Naive thymus-derived CD8-positive, alpha-beta T cell (primary cell): Measurements from ENCODE around the gene DDAH2. TPM values are rescaled to one million over a fixed set of nuclear protein-coding genes. Genes with fewer than 3 reads are reported as not detected.

Experiments
- ATAC-seq, 2 donors: fragments of 150-1000 bp; cut with Tn5 transposase in 1 of 2; sonication (Bioruptor Pico), chemical (Tn5 transposase) in 1 of 2; 1 replicate in 1 of 2; 2 replicates in 1 of 2; pipeline ENCODE4 v1.10.0; 2021; ENCODE audit warnings: mild to moderate bottlenecking in 2 of 2, moderate library complexity in 2 of 2
- POLR2A ChIA-PET: fragments of 350-600 bp; sonication (Branson Sonifier 250); formaldehyde crosslinking; loops from one replicate; lab custom pipeline; 2021; ENCODE audit warnings: antibody characterized with exemption; lab: Charles Lee
- DNase-seq, 10 donors: peaks; one replicate each; pipeline versions ENCODE4 v3.0.0 to v3.0.0-alpha.2; 2020 to 2022
- H3K27ac Mint-ChIP-seq, 10 donors: one replicate each; pipeline ENCODE4 v1.8.0; 2020 to 2022; ENCODE audit warnings: mild to moderate bottlenecking in 10 of 10, mixed read lengths in 10 of 10, moderate library complexity in 4 of 10, inconsistent platforms in 1 of 10
- H3K27me3 Mint-ChIP-seq, 5 donors: one replicate each; pipeline ENCODE4 v1.8.0; 2021 to 2022; ENCODE audit warnings: mixed read lengths in 5 of 5
- H3K36me3 Mint-ChIP-seq, 3 donors: one replicate each; pipeline ENCODE4 v1.8.0; 2020 to 2022; ENCODE audit warnings: mixed read lengths in 3 of 3, mild to moderate bottlenecking in 2 of 3, inconsistent platforms in 1 of 3
- H3K4me1 Mint-ChIP-seq, 4 donors: one replicate each; pipeline ENCODE4 v1.8.0; 2021 to 2022; ENCODE audit warnings: mixed read lengths in 4 of 4
- H3K4me3 Mint-ChIP-seq, 10 donors: one replicate each; pipeline ENCODE4 v1.8.0; 2020 to 2022; ENCODE audit warnings: mild to moderate bottlenecking in 10 of 10, mixed read lengths in 10 of 10, moderate library complexity in 6 of 10, inconsistent platforms in 1 of 10
- H3K9me3 Mint-ChIP-seq, 9 donors: one replicate each; pipeline ENCODE4 v1.8.0; 2020 to 2022; ENCODE audit warnings: mixed read lengths in 9 of 9, mild to moderate bottlenecking in 3 of 9, inconsistent platforms in 1 of 9, moderate library complexity in 1 of 9
- polyA plus RNA-seq, 3 donors: library from polyadenylated mRNA; unstranded; fragments of 300-500 nt; fragmentation: Illumina TruSeq; gene quantifications; one replicate each; pipeline ENCODE4 v1.2.3, GENCODE V29; 2021
- total RNA-seq, 8 experiments: library from RNA in 2 of 8; stranded (reverse) in 2 of 8; gene quantifications; one replicate each; pipeline ENCODE4 v1.2.3 and lab custom pipeline; 2021 to 2026

Gene DDAH2
- total and polyA plus RNA-seq, 5 experiments from 2014 or later, result 3.1 to 14.7 (median 8.0) TPM

- Mint-ChIP-seq H3K4me1 (peaks cover 21 to 68% (median 62%) of the 10 kb centered on the region in 4 donors), H3K27ac (peak overlapping the region in 7 of 10 donors; percentile 12 to 88 (median 72)), H3K9me3 (no peaks in the 10 kb centered on the region), H3K4me3 (peak overlapping the region; percentile 44 to 97 (median 67)), H3K27me3 (no peaks in the 10 kb centered on the region), H3K36me3 (peaks cover 0 to 21% (median 5%) of the 10 kb centered on the region in 3 donors)
- ATAC-seq, result no peak
- DNase-seq, result no peak
- POLR2A ChIA-PET, result interaction anchor here (0.6 to 4.3 kb wide), 9 partner anchors 11 to 1582 kb away, joined by 3 to 24 read pairs (median 7); partner anchors contain the start of genes ABHD16A, HSPA1B, LSM2 and MSH5
These were observed 1.1 kb downstream of the DDAH2 start for GRCh38 chr6:31727717-31728671.

DNA sequence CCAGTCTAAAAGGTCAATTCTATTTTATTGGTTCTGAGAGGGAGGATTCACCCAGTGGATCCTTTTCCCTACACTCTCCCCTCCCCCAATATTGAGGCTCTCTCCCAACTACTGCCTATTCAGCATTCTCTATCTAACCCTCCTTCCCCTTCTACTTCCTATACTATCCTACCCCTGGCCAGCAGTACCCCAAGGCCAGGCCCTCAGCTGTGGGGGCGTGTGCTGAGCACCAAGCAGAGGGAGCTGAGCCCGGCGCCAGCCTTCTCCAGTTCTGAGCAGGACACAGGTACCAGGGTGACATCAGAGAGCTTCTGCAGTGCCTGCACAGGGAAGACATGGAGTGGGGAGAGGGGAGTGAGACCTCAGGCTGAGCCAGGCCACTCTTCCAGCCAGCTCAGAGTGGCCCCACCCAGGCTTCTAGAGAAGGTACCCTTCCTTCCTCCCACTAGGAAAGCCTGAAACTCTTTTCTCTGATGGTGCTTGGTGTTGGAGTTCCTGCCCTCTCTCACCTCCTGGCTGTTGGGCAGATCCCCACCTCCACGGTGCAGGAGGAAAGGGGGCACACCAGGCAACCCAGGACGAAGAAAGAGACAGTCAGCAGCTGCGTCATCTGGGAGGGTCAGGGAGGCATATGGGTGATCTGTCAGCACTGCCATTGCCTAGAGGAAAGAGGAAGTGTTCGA, 1.9 kb downstream of the DDAH2 start:
- H3K9me3 Mint-ChIP-seq, result no peaks in the 10 kb centered on the region
- DNase-seq (peak in 1 of 10 donors; percentile 43), ATAC-seq (peak in 1 of 2 donors; percentile 18)
- peak overlapping the region in 7 of 10 donors; percentile 12 to 88 (median 72) for H3K27ac Mint-ChIP-seq
- H3K27me3 Mint-ChIP-seq, result no peaks in the 10 kb centered on the region
- H3K4me1 Mint-ChIP-seq, result peaks cover 21 to 69% (median 62%) of the 10 kb centered on the region in 4 donors
- peaks cover 0 to 14% (median 3%) of the 10 kb centered on the region in 3 donors for H3K36me3 Mint-ChIP-seq
- POLR2A ChIA-PET, result interaction anchor here (0.5 to 4.3 kb wide), 6 partner anchors 12 to 103 kb away, joined by 3 to 24 read pairs (median 6); partner anchors contain the start of genes ABHD16A, LSM2 and MSH5
- peak overlapping the region; percentile 4 to 83 (median 52) for H3K4me3 Mint-ChIP-seq

DNA sequence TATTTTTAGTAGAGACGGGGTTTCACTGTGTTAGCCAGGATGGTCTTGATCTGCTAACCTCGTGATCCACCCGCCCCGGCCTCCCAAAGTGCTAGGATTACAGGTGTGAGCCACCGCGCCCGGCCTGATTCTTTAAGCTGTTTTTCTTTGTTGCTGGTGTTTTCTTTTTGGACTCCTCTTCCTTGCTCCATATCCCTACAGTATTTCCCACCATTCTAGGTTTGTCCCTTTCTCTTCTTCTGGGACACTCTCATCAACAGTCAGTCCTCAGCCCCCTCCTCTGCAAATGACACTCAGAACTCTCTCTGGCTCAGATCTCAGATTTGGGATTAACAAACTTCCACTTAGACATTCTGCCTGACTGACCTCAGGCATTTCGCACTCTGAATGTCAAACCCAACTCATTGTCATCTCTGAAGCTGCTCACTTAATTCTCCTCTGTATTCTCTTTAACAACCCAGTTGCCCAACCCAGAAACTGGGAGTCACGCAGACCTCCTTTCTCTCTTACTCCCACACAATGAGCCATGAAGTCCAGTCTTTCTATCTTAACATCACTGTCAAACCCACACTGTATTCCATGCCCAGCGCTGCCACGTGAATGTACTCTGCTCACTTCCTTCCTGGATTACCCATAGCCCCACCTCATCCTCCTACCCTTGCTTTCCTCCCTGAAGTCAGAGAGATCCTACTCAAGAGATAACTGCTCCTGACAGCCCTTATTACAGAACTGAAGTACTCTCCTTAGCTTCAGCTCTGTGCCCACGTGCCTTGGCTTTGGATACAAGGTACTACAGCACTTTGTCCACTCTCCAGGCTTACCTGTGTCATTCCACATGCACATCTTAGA, 3.4 kb downstream of the DDAH2 start:
- Mint-ChIP-seq H3K9me3 (no peaks in the 10 kb centered on the region), H3K4me1 (peaks cover 21 to 65% (median 58%) of the 10 kb centered on the region in 4 donors), H3K27ac (peak overlapping the region in 5 of 10 donors; percentile 3 to 87 (median 57)), H3K4me3 (peak overlapping the region in 1 of 10 donors; percentile 1), H3K27me3 (no peaks in the 10 kb centered on the region), H3K36me3 (peaks cover 0 to 3% (median 0%) of the 10 kb centered on the region in 3 donors)
- POLR2A ChIA-PET, result interaction anchor here (1.1 to 2.7 kb wide), 3 partner anchors 13 to 70 kb away, joined by 3 to 9 read pairs (median 4); partner anchors contain the start of genes ABHD16A and VARS1
- ATAC-seq (no peak), DNase-seq (no peak)

GRCh38 chr6:31723980-31724691, 5.0 kb downstream of the DDAH2 start:
- H3K27ac Mint-ChIP-seq, result peak overlapping the region in 6 of 10 donors; percentile 14 to 86 (median 44)
- POLR2A ChIA-PET, result interaction anchor here (1.2 to 2.1 kb wide), 3 partner anchors 12 to 21 kb away, joined by 3 to 7 read pairs (median 4); partner anchors contain the start of gene ABHD16A
- no peak for ATAC-seq

DNA sequence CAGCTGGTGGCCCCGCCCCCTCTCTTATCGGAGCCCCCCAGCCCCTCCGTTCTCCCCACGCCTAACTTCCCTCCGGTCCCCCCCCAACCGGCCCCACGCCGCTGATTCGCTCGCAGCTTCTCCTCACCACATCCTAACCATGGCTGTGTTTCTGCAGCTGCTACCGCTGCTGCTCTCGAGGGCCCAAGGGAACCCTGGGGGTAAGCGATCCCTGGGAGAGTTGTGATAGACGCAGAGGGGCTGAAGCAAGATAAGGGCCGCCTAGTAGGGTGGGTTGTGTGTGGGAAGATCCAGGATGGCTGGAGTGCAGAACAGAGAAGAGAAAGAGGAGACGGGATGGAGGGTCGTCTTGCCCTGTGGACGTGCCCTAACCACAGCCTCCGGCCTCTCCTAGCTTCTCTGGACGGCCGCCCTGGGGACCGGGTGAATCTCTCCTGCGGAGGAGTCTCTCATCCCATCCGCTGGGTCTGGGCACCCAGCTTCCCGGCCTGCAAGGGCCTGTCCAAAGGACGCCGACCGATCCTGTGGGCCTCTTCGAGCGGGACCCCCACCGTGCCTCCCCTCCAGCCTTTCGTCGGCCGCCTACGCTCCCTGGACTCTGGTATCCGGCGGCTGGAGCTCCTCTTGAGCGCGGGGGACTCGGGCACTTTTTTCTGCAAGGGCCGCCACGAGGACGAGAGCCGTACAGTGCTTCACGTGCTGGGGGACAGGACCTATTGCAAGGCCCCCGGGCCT, 5.7 kb downstream of the DDAH2 start, which contains the start of gene MPIG6B:
MPIG6B (plus strand) TSS at position 129 of the 735 bp plus-strand sequence; CDS start at position 140, 11 bp downstream.
- Mint-ChIP-seq H3K4me3 (peak within 1 kb of the TSS in 8 of 10 donors; percentile 47 to 73 (median 52)), H3K27ac (peak within 1 kb of the TSS in 9 of 10 donors; percentile 40 to 92 (median 68)), H3K36me3 (no peaks in the 10 kb centered on the region), H3K4me1 (peaks cover 18 to 43% (median 40%) of the 10 kb centered on the region in 4 donors), H3K9me3 (no peaks in the 10 kb centered on the region), H3K27me3 (no peaks in the 10 kb centered on the region)
- DNase-seq (peak in 1 of 10 donors; percentile 30), ATAC-seq (peak; percentile 66 to 67)
- POLR2A ChIA-PET, result interaction anchor here (0.6 to 2.1 kb wide), 8 partner anchors 8 to 220 kb away, joined by 3 to 7 read pairs (median 4); partner anchors contain the start of genes ABHD16A and LY6G6D

More at GRCh38 chr6:31723980-31724691, 5.0 kb downstream of the DDAH2 start:
- Mint-ChIP-seq H3K4me1 (peaks cover 18 to 50% (median 47%) of the 10 kb centered on the region in 4 donors), H3K9me3 (no peaks in the 10 kb centered on the region), H3K36me3 (no peaks in the 10 kb centered on the region), H3K27me3 (no peaks in the 10 kb centered on the region), H3K4me3 (peak overlapping the region in 6 of 10 donors; percentile 35 to 60 (median 48))
- DNase-seq, result no peak

DNA sequence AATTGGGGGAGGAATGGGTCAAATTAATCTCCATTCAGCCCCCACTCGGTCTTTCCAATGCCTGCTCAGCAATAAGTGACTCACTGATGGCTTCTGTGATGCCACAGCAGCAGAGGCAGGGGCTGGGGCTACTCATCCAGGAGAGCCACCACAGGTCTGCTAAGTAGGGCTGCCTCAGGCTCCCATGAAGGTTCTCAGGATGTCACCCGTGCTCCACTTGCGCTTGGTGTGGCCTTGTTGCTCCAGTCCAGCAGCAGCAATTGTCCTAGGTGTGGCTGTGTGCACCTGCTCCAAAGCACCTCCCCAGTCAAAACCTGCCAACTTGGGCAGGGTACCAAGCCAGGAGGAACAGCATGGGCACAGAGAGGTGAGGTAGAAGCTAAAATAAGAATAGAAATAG, 6.9 kb downstream of the DDAH2 start:
- no peak for ATAC-seq
- POLR2A ChIA-PET, result interaction anchor here (0.6 to 0.7 kb wide), 2 partner anchors 69 to 101 kb away, joined by 3 to 5 read pairs; no protein-coding TSS in a partner anchor
- H3K27ac Mint-ChIP-seq, result peak overlapping the region in 2 of 10 donors; percentile 7 to 63

GRCh38 chr6:31721351-31722020, 7.6 kb downstream of the DDAH2 start, which contains the start of gene LY6G6C:
Gene LY6G6C (minus strand): TSS chr6:31721746. CDS start chr6:31721679, 67 bp downstream.
- DNase-seq (no peak), ATAC-seq (no peak)
- H3K36me3 Mint-ChIP-seq, result no peaks in the 10 kb centered on the region
- no peaks in the 10 kb centered on the region for H3K9me3 Mint-ChIP-seq
- no peaks in the 10 kb centered on the region for H3K27me3 Mint-ChIP-seq
- peak within 1 kb of the TSS in 5 of 10 donors; percentile 7 to 87 (median 78) for H3K27ac Mint-ChIP-seq
- POLR2A ChIA-PET, result interaction anchor here (0.6 kb wide), 1 partner anchor 86 kb away, joined by 8 read pairs; no protein-coding TSS in a partner anchor
- H3K4me1 Mint-ChIP-seq, result peaks cover 14 to 30% (median 23%) of the 10 kb centered on the region in 4 donors
- H3K4me3 Mint-ChIP-seq, result peak within 1 kb of the TSS in 2 of 10 donors; percentile 1 to 30

More for the DNA sequence above, 6.9 kb downstream of the DDAH2 start:
- H3K36me3 Mint-ChIP-seq, result no peaks in the 10 kb centered on the region
- no peaks in the 10 kb centered on the region for H3K9me3 Mint-ChIP-seq
- no peak overlapping the region for H3K4me3 Mint-ChIP-seq
- no peak for DNase-seq
- no peaks in the 10 kb centered on the region for H3K27me3 Mint-ChIP-seq
- H3K4me1 Mint-ChIP-seq, result peaks cover 18 to 35% (median 30%) of the 10 kb centered on the region in 4 donors

GRCh38 chr6:31720196-31720770, 8.8 kb downstream of the DDAH2 start:
- H3K27ac Mint-ChIP-seq, result peak overlapping the region in 1 of 10 donors; percentile 74
- H3K9me3 Mint-ChIP-seq, result no peaks in the 10 kb centered on the region
- DNase-seq (no peak), ATAC-seq (no peak)
- POLR2A ChIA-PET, result no interaction called here
- no peak overlapping the region for H3K4me3 Mint-ChIP-seq
- no peaks in the 10 kb centered on the region for H3K36me3 Mint-ChIP-seq
- peaks cover 10 to 21% (median 13%) of the 10 kb centered on the region in 4 donors for H3K4me1 Mint-ChIP-seq
- H3K27me3 Mint-ChIP-seq, result no peaks in the 10 kb centered on the region

DNA sequence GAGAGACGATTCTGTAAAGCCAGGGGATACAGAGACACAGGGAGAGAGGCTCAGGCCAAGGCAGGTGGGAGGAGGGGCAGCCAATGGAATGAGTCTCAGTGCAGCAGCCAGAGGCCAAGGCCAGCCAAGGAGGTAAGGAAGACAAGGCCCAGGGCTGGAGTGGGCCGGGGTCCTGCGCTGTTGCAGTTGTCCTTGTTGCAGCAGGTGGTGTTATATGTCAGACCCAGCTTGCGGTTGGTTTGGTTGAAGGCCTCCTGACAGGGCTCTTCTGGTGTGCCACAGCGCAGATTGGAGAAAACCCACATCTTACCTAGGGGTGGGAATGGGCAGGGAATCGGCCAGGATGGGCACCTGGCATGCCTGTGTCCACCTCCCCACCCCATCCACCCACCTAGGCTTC, 10.1 kb downstream of the DDAH2 start:
- ATAC-seq, result no peak
- Mint-ChIP-seq H3K27me3 (no peaks in the 10 kb centered on the region), H3K27ac (peak overlapping the region in 1 of 10 donors; percentile 56), H3K36me3 (no peaks in the 10 kb centered on the region), H3K9me3 (no peaks in the 10 kb centered on the region), H3K4me1 (peaks cover 10 to 17% (median 14%) of the 10 kb centered on the region in 4 donors), H3K4me3 (no peak overlapping the region)
- no peak for DNase-seq
- POLR2A ChIA-PET, result no interaction called here
